SK-N-MC (cell line): ENCODE results near the gene SMIM12.

Experiments
- DNase-seq: peaks from one replicate; pipeline ENCODE4 v3.0.0-alpha.2; 2011; ENCODE audit warnings: low read depth, low spot score
- H3K27ac ChIP-seq: fragments of 200-600 bp; sonication (generic); 2 replicates; pipeline ENCODE4 v1.5.1; 2016; ENCODE audit warnings: mixed run types
- H3K36me3 ChIP-seq: fragments of 200-600 bp; sonication (generic); 2 replicates; pipeline ENCODE4 v1.6.1; 2017; ENCODE audit warnings: antibody characterized with exemption, low read length, mixed read lengths; ENCODE audit not compliant: insufficient read depth
- H3K4me3 ChIP-seq: fragments of 200-600 bp; sonication (generic); 2 replicates; pipeline ENCODE4 v1.5.1; 2016
- H3K9ac ChIP-seq: fragments of 200-600 bp; sonication (generic); 2 replicates; pipeline ENCODE4 v1.8.0; 2017; ENCODE audit warnings: mixed run types, mixed read lengths; ENCODE audit not compliant: insufficient read length
- H3K9me3 ChIP-seq: fragments of 200-600 bp; sonication (generic); 2 replicates; pipeline ENCODE4 v1.6.1; 2017; ENCODE audit warnings: low read depth, mild to moderate bottlenecking, antibody characterized with exemption, low read length, moderate library complexity, mixed read lengths
- EZH2 ChIP-seq: fragments of 200-600 bp; sonication (generic); IDR thresholded peaks from one replicate; pipeline ENCODE4 v1.6.1; 2017; ENCODE audit warnings: antibody characterized with exemption
- FOXP2 ChIP-seq: optimal IDR thresholded peaks from 2 replicates; pipeline ENCODE3; 2011; ENCODE audit warnings: mild to moderate bottlenecking, moderate library complexity; ENCODE audit not compliant: insufficient read depth; ENCODE audit errors: extremely low read length, control extremely low read depth
- POLR2AphosphoS5 ChIP-seq: IDR thresholded peaks from 2 replicates; pipeline ENCODE4 v1.6.1; 2012; ENCODE audit warnings: mild to moderate bottlenecking, low read depth, low read length, borderline replicate concordance

Gene SMIM12

DNA sequence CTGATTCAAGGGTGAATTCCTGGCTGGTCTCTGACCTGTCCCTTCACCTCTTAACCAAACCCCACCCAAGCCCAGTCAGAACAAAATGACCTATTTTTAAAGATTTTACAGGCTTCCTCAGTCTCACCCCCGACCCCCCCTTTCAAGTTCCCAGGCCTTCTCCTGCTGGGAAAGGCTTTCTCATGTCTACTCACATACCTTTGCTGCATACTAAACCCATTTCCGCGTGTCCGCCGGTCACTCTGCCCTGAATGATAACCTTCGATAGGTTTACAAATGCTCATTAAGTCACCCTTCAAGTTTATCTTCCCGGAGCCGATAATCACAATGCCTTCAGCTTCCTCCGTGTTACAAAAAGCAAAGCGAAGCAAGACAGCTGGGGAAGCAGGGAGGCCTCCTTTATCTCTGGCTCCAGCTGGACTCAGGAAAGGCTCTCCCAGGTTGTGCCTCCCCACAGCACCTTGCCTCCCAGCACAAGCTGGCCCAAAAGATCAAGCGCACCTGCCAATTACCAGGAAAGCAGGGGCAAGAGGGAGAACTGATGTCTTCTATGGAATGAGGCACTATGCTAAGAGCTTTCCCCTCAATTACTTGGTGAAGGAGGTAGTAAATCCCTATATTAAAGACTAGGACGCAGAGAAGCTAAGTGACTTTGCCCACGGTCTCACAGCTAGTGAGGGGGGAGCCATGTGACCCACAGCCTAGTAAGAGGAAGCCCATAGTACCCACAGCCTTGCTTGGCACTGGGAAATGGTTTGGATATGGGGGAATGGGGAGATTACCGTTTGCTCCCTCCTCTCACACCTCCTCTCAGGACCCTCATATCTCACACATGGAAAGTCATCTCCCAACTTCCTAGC, 15.9 kb downstream of the SMIM12 start:
- Histone ChIP-seq H3K4me3 (no peak overlapping the region), H3K9me3 (no peaks in the 10 kb centered on the region), H3K27ac (no peak overlapping the region), H3K36me3 (no peaks in the 10 kb centered on the region), H3K9ac (no peak overlapping the region)
- no peak for DNase-seq
- TF ChIP-seq POLR2AphosphoS5 (no peak), EZH2 (no peak)

DNA sequence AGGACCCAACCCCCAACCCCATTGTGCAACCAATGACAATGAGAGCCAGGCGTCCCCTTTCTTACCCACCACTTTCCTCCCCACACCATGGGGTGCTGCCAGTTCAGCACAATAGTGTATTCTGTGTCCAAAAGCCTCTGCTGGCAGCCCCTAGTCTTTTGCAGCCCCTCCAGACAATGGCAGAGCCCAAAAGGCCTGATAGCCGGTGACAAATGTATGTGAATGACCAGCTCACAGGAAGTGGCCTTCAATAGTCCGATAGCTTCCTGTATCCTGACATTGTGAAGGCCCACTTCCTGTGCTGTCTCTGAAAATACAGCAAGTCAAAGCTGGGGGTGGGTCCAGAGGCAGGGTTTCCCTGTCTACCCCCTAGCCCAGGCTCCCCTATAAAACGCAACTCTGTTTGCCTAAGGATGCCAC, 16.6 kb downstream of the SMIM12 start:
- Histone ChIP-seq H3K4me3 (no peak overlapping the region), H3K36me3 (no peaks in the 10 kb centered on the region), H3K9ac (no peak overlapping the region), H3K27ac (no peak overlapping the region), H3K9me3 (no peaks in the 10 kb centered on the region)
- TF ChIP-seq EZH2 (no peak), FOXP2 (no peak), POLR2AphosphoS5 (no peak)
- DNase-seq: no peak

GRCh38 chr1:34842073-34842472, 17.5 kb downstream of the SMIM12 start:
- no peaks in the 10 kb centered on the region for H3K9me3 ChIP-seq
- no peak overlapping the region for H3K27ac ChIP-seq
- H3K9ac ChIP-seq: no peak overlapping the region
- H3K4me3 ChIP-seq: no peak overlapping the region
- no peak for TF ChIP-seq POLR2AphosphoS5
- TF ChIP-seq FOXP2: no peak
- no peak for TF ChIP-seq EZH2
- H3K36me3 ChIP-seq: no peaks in the 10 kb centered on the region
- DNase-seq: no peak

- no peak overlapping the region for H3K27ac ChIP-seq
- no peak for TF ChIP-seq FOXP2
- TF ChIP-seq POLR2AphosphoS5: no peak
- TF ChIP-seq EZH2: no peak
- H3K9ac ChIP-seq: no peak overlapping the region
- no peak overlapping the region for H3K4me3 ChIP-seq
- DNase-seq: no peak
- H3K9me3 ChIP-seq: no peaks in the 10 kb centered on the region
- no peaks in the 10 kb centered on the region for H3K36me3 ChIP-seq
Observed at GRCh38 chr1:34840426-34840825, 19.1 kb downstream of the SMIM12 start.

DNA sequence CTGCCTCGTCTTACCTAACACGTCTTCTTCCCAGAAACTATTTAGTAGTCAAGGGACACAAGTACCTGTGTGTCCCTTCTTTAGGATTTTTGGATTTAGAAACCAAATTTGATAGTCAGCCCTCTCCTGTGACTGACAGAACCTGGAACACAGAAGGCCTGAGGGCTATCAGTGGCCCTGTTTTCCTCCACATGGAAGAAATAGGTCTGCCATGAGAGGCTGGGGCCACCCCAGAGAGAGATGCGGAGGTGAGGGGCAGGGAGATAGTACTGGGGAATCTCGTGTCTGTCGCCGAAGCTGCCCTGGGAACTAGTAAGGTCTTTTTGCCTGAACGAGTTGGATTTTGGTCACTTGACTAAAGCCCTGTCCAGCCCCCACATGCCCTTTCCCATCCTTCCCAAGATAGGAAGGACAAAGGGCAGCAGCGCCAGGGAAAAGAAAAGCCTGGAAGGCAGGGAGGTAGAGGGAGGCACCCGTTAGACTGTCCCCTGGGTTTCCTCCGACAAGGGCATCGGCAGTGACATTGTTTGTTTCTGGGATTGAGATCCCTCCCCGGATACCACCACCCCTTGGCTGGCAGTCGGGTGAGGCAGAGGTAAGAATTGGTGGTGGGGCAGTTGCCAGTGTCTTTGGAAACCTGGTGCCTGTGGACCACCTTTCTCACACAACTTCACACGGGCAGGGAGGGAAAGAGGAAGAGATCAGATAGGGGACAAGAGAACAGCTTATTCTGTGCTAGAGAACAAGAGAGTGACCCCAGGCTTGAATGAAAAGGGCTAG, 19.8 kb downstream of the SMIM12 start:
- no peak overlapping the region for H3K4me3 ChIP-seq
- DNase-seq: no peak
- TF ChIP-seq EZH2 (no peak), POLR2AphosphoS5 (no peak), FOXP2 (no peak)
- H3K9ac ChIP-seq: no peak overlapping the region
- H3K9me3 ChIP-seq: no peaks in the 10 kb centered on the region
- H3K27ac ChIP-seq: no peak overlapping the region
- no peaks in the 10 kb centered on the region for H3K36me3 ChIP-seq

DNA sequence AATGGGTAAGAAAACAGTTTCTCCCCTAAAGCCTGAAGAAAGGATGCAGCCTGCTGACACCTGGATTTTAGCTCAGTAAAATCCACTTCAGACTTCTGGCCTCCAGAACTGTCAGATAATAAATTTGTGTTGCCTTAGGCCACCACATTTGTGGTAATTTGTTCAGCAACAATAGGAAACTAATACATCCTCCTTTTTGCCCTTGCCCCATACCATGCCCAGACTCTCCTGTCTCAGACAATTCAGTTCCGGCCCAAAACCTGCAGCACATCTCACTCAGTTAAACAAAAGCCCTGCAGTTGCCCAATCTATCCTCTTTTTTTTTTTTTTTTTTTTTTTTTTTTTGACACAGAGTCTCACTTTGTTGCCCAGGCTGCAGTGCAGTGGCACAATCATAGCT, 25.8 kb downstream of the SMIM12 start:
- H3K9ac ChIP-seq: no peak overlapping the region
- no peak for TF ChIP-seq EZH2
- TF ChIP-seq POLR2AphosphoS5: no peak
- TF ChIP-seq FOXP2: no peak
- H3K36me3 ChIP-seq: no peaks in the 10 kb centered on the region
- no peaks in the 10 kb centered on the region for H3K9me3 ChIP-seq
- no peak for DNase-seq
- no peak overlapping the region for H3K4me3 ChIP-seq
- H3K27ac ChIP-seq: no peak overlapping the region

- DNase-seq: no peak
- Histone ChIP-seq H3K9ac (no peak overlapping the region), H3K9me3 (no peaks in the 10 kb centered on the region), H3K36me3 (no peaks in the 10 kb centered on the region), H3K4me3 (no peak overlapping the region), H3K27ac (no peak overlapping the region)
- TF ChIP-seq FOXP2 (no peak), EZH2 (no peak), POLR2AphosphoS5 (no peak)
Observed at GRCh38 chr1:34831721-34832246, 27.8 kb downstream of the SMIM12 start.

GRCh38 chr1:34829250-34829649, 30.3 kb downstream of the SMIM12 start:
- Histone ChIP-seq H3K4me3 (no peak overlapping the region), H3K27ac (no peak overlapping the region), H3K36me3 (no peaks in the 10 kb centered on the region), H3K9me3 (no peaks in the 10 kb centered on the region), H3K9ac (no peak overlapping the region)
- TF ChIP-seq POLR2AphosphoS5 (no peak), EZH2 (no peak), FOXP2 (no peak)
- no peak for DNase-seq

DNA sequence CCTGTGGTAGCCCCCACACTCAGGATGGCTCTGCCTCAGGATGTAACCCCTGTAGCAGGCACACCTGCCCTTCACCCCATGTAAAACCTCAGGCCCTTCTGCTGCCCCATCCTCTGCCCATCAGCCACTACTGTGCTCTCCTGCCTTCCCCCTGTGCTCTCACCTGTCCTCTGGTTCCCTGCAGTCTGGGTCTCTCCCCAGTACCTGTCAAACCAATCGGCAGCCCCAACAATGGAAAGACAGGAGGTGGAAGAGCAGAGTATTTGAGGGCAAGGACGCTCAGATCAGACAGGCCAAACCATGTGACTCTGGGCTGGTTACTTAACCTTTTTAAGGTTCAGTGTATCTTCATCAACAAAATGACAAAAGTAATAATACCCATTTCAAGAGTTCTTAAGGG, 30.9 kb downstream of the SMIM12 start:
- no peak overlapping the region for H3K27ac ChIP-seq
- TF ChIP-seq FOXP2 (no peak), POLR2AphosphoS5 (no peak), EZH2 (no peak)
- no peak overlapping the region for H3K9ac ChIP-seq
- H3K36me3 ChIP-seq: no peaks in the 10 kb centered on the region
- no peak overlapping the region for H3K4me3 ChIP-seq
- H3K9me3 ChIP-seq: no peaks in the 10 kb centered on the region
- DNase-seq: no peak
